Suprapubic skin (tissue), 4 donors: ENCODE results near the gene DPYD. TPM values are rescaled to one million over a fixed set of nuclear protein-coding genes. Genes with fewer than 3 reads are reported as not detected.

Experiments
- DNase-seq, 2 donors: peaks; one replicate each; pipeline ENCODE4 v3.0.0-alpha.2; 2019; ENCODE audit warnings: low spot score in 2 of 2
- H3K27ac ChIP-seq: fragments of 200-600 bp; sonication (generic); one replicate; pipeline ENCODE4 v1.5.1; 2019
- H3K27me3 ChIP-seq: fragments of 200-600 bp; sonication (generic); one replicate; pipeline ENCODE4 v1.5.1; 2019
- H3K36me3 ChIP-seq: fragments of 200-600 bp; sonication (generic); one replicate; pipeline ENCODE4 v1.5.1; 2019
- H3K4me1 ChIP-seq: fragments of 200-600 bp; sonication (generic); one replicate; pipeline ENCODE4 v1.5.1; 2019
- H3K4me3 ChIP-seq: fragments of 200-600 bp; sonication (generic); one replicate; pipeline ENCODE4 v1.5.1; 2019; ENCODE audit warnings: mild to moderate bottlenecking
- H3K9me3 ChIP-seq: fragments of 200-600 bp; sonication (generic); one replicate; pipeline ENCODE4 v1.5.1; 2019
- EP300 ChIP-seq: sonication (generic); formaldehyde crosslinking; IDR thresholded peaks from one replicate; pipeline ENCODE4 v1.6.1; 2017; ENCODE audit warnings: antibody characterized with exemption
- POLR2A ChIP-seq, 2 donors: fragments of 450-650 bp; IDR thresholded peaks; one replicate each; pipeline ENCODE4 v1.6.1; 2017; ENCODE audit warnings: antibody characterized with exemption in 2 of 2, mild to moderate bottlenecking in 2 of 2, moderate library complexity in 2 of 2
- POLR2AphosphoS5 ChIP-seq, 3 donors: sonication (generic); formaldehyde crosslinking; IDR thresholded peaks; one replicate each; pipeline ENCODE4 v1.6.1; 2017; ENCODE audit warnings: antibody characterized with exemption in 3 of 3
- WGBS: methylation state at CpG from one replicate; pipeline ENCODE4 v1.1.5; 2018; 5-methylcytosine and 5-hydroxymethylcytosine counted together
- total RNA-seq, 4 donors: library from RNA; depleted of rRNA; stranded (reverse); fragments of >200 nt; gene quantifications; one replicate each; pipeline ENCODE4 v1.1.0, GENCODE V29; 2016
- TF ChIP-seq, protein P1 (sequence below), 2 donors: fragments of 200-600 bp in 1 of 2; fragments of 450-650 bp in 1 of 2; sonication (generic) in 1 of 2; IDR thresholded peaks; one replicate each; pipeline ENCODE4 v1.5.1; 2016 to 2019; ENCODE audit warnings: antibody characterized with exemption in 2 of 2, mild to moderate bottlenecking in 1 of 2, moderate library complexity in 1 of 2

Gene DPYD
- total RNA-seq, 4 donors from 2014 or later: 10.1 to 31.9 (median 11.6) TPM

DNA sequence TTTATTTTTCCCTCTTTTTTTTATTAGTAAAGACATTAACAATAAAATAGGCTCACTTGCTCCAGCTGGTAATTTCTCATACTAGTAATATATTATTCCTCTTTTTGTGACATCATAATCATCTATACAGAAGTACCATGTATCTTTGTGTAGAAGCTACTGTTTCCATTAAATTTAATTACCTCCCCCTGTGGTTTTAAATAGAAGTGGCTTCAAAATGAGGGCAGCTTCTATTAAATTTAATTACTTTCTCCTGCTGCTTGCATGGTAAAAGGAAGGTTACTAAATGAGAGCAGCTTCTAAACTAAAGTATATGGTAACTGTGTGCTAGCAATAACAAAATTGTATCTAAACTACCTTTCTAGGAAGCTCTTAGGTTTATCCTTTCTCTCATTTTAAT, 94.0 kb downstream of the DPYD start:
- no peaks in the 10 kb centered on the region for H3K27me3 ChIP-seq
- no peak overlapping the region for H3K27ac ChIP-seq
- no peak overlapping the region for H3K4me3 ChIP-seq
- H3K4me1 ChIP-seq: no peaks in the 10 kb centered on the region
- no peaks in the 10 kb centered on the region for H3K36me3 ChIP-seq
- H3K9me3 ChIP-seq: no peaks in the 10 kb centered on the region
- no peak for DNase-seq
- TF ChIP-seq POLR2A (IDR thresholded peaks at IDR 0.05) (no peak), POLR2AphosphoS5 (IDR thresholded peaks at IDR 0.05) (no peak), EP300 (no peak)
- TF ChIP-seq, protein P1, sequence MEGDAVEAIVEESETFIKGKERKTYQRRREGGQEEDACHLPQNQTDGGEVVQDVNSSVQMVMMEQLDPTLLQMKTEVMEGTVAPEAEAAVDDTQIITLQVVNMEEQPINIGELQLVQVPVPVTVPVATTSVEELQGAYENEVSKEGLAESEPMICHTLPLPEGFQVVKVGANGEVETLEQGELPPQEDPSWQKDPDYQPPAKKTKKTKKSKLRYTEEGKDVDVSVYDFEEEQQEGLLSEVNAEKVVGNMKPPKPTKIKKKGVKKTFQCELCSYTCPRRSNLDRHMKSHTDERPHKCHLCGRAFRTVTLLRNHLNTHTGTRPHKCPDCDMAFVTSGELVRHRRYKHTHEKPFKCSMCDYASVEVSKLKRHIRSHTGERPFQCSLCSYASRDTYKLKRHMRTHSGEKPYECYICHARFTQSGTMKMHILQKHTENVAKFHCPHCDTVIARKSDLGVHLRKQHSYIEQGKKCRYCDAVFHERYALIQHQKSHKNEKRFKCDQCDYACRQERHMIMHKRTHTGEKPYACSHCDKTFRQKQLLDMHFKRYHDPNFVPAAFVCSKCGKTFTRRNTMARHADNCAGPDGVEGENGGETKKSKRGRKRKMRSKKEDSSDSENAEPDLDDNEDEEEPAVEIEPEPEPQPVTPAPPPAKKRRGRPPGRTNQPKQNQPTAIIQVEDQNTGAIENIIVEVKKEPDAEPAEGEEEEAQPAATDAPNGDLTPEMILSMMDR (IDR thresholded peaks at IDR 0.05): no peak

DNA sequence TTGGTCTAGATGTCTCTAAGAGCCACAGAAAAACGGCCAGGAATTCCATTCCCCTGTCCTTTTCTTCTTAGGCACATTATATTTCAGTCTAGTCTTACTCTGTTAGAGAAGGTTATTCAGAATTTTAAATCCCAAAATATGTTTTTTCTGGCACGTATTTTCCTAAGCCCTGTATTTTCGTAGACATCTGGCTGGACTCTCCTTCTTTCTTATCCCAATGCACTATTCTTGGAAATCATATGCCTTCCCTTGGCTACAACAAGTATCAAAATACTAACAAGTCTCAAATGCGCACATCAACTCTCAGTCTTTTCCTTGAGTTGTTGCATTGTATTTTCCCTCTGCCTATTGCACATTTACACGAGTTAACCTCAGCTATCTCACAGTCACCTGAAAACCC, 96.2 kb downstream of the DPYD start:
- 75% methylated on average over 5 of the region's 5 CpGs for WGBS
- Histone ChIP-seq H3K36me3 (no peaks in the 10 kb centered on the region), H3K4me1 (no peaks in the 10 kb centered on the region), H3K4me3 (no peak overlapping the region), H3K9me3 (no peaks in the 10 kb centered on the region), H3K27ac (no peak overlapping the region), H3K27me3 (no peaks in the 10 kb centered on the region)
- TF ChIP-seq POLR2A (IDR thresholded peaks at IDR 0.05) (no peak), POLR2AphosphoS5 (IDR thresholded peaks at IDR 0.05) (no peak), EP300 (no peak)
- TF ChIP-seq, protein P1 (IDR thresholded peaks at IDR 0.05): no peak
- no peak for DNase-seq

DNA sequence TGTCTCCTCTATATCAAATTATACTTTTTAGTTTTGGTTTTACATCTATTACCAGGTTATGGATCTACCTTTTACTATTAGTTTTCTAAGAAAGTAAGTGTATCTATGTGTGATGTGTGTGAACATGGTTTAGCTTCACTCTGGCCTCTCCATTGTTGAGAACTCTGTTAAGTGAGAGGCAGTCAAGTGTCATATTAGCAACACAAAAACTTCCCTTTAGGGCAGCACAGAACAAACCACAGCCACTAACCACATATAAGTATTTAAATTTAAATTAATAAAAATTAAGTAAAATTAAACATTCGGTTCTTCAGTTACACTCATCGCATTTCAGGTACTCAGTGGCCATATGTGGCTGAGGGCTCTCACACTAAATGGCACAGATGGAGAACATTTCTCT, 96.6 kb downstream of the DPYD start:
- Histone ChIP-seq H3K4me3 (no peak overlapping the region), H3K36me3 (no peaks in the 10 kb centered on the region), H3K4me1 (no peaks in the 10 kb centered on the region), H3K9me3 (no peaks in the 10 kb centered on the region), H3K27me3 (no peaks in the 10 kb centered on the region), H3K27ac (no peak overlapping the region)
- no peak for DNase-seq
- no peak for TF ChIP-seq EP300
- TF ChIP-seq POLR2AphosphoS5 (IDR thresholded peaks at IDR 0.05): no peak
- TF ChIP-seq, protein P1 (IDR thresholded peaks at IDR 0.05): no peak
- TF ChIP-seq POLR2A (IDR thresholded peaks at IDR 0.05): no peak
- 91% methylated on average over 2 of the region's 2 CpGs for WGBS

DNA sequence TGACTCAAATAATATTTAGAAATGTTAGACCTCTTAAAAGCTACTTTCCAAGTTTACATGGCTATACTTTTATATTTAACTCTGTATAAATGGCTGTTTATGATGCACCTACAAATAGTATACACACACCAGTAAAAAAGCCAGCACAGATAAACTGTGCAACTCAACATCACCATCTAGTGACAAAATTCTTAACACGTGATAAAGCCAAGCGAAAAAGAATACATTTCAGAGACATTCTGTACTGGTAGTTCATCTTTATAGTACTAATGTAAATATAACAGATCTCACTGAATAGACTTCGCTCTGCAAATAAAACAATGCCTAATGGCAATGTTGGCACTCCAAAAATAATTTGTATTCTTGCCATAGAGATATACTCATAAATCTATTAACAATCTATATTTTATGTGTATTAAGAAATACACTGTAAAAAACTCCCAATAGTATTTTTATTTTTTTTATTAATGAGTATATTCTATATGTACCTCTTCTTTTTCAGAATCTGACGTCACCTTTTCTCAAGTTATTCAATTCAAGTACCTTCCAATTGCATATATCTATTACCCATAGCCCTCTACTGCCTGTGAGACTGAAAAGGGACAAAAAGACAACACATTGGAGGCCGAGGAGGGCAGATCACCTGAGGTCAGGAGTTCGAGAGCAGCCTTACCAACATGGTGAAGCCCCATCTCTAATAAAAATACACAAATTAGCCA, 100.2 kb downstream of the DPYD start:
- DNase-seq: no peak
- Histone ChIP-seq H3K36me3 (no peaks in the 10 kb centered on the region), H3K27ac (no peak overlapping the region), H3K27me3 (no peaks in the 10 kb centered on the region), H3K4me1 (no peaks in the 10 kb centered on the region), H3K9me3 (no peaks in the 10 kb centered on the region), H3K4me3 (no peak overlapping the region)
- TF ChIP-seq, protein P1 (IDR thresholded peaks at IDR 0.05): peak in 1 of 2 donors; percentile 21
- no peak for TF ChIP-seq POLR2A (IDR thresholded peaks at IDR 0.05)
- 60% methylated on average over 6 of the region's 6 CpGs for WGBS

DNA sequence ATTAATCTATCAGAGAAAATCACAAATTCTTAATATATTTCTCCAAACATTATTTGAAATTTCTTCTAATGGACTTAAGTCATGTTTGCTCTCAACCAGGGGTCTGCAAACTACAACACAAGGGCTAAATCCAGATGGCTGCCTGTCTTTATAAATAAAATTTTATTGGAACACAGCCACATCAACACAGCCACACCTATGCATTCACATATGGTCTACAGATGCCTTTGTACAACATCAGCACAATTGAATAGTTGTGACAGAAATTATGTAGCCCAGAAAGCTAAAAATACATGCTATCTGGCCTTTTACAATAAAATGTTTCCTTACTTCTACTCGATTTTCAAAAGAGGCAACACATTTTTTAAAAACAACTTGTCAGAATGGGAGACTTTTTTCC, 103.9 kb downstream of the DPYD start:
- H3K27me3 ChIP-seq: no peaks in the 10 kb centered on the region
- TF ChIP-seq EP300 (no peak), POLR2AphosphoS5 (IDR thresholded peaks at IDR 0.05) (no peak), POLR2A (IDR thresholded peaks at IDR 0.05) (no peak)
- TF ChIP-seq, protein P1 (IDR thresholded peaks at IDR 0.05): no peak
- no peak for DNase-seq
- no peaks in the 10 kb centered on the region for H3K36me3 ChIP-seq
- no peak overlapping the region for H3K4me3 ChIP-seq
- no peak overlapping the region for H3K27ac ChIP-seq
- H3K9me3 ChIP-seq: no peaks in the 10 kb centered on the region
- WGBS: 54% methylated on average over 1 of the region's 1 CpG
- H3K4me1 ChIP-seq: no peaks in the 10 kb centered on the region
